GM04503 (cell line): ENCODE data around the gene PCDH15.

Experiments used
- DNase-seq: peaks from one replicate; pipeline ENCODE4 v3.0.0-alpha.2; 2012; ENCODE audit warnings: low read depth

Gene PCDH15

DNA sequence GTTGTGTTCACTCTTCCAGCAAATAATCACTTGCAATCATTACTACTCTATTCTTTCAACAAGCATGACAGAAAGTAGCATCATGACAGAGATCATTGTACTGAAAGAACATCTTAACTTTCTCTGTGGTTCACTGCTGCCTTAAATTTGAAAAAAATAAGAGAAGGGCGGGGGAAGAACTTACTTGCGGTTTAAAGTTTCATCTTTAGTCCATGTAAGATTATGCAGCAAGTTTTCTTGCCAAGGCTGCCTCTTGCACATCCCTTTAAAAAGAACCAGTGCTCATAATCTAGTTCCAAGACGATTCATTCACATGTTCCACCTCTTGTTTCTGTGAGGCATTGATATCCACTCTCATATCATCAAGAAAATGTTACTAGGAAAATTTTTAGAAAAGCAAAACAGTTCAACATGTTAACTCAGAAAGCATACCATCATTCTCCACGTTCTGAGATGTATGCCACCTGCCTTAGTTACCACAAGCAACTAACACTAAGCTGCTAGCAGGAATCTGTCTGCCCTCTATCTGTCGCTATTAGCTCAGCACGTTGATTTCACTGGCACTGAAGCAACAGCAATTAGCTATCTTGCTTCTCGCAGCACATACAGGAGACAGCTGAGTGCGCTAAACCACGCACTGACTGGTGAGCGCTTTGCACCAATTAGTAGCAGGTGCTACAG, at the start of gene PCDH15:
Gene PCDH15, minus strand, starts transcription at position 491 of the 681 bp plus-strand sequence. CDS start 136,969 bp downstream, outside the sequence.
- DNase-seq: no peak

GRCh38 chr10:54843932-54844331, 42.9 kb upstream of the PCDH15 start:
- DNase-seq: no peak

- DNase-seq: no peak
Observed at GRCh38 chr10:54843085-54843646, 42.1 kb upstream of the PCDH15 start.

DNA sequence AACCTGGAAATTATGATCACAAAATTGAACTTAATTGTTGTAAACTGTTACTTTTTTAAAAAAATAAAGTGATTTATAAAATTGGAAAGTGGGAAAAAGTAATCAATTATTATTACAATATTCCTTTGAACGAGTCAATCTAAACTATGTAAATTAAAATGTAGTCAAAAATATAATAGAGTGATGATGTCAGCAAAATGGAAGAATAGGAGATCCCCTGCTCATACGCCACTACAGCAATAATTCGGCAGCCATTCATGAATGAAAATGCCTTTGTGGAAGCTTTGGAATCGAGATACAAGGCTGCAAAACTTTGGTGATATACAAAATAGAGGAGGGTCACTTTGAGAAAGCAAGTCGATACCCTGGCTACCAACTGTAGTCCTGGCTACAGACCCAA, 36.4 kb upstream of the PCDH15 start:
- DNase-seq: no peak

DNA sequence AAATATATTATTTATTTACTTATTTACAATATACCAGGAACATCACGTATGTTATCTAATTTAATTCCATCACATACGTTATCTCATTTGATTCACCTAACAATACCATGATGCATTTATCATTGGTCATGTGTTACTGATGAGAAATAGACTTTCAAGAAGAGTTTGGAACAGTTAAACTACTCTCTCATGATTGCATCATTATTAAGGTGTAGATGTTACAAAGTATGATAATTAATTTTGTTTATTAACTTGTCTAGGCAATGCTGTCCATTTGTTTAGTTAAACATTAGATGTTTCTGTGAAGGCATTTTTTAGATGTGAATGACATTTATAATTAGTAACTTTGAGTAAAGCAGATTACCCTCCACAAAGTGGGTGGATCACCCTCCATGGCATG, 32.0 kb upstream of the PCDH15 start:
- no peak for DNase-seq

GRCh38 chr10:54826994-54827560, 26.0 kb upstream of the PCDH15 start:
- no peak for DNase-seq

GRCh38 chr10:54815583-54815982, 14.6 kb upstream of the PCDH15 start:
- no peak for DNase-seq

GRCh38 chr10:54808186-54808935, 7.3 kb upstream of the PCDH15 start:
- DNase-seq: no peak

- no peak for DNase-seq
Observed at GRCh38 chr10:54799506-54799905, 1.5 kb downstream of the PCDH15 start.

GRCh38 chr10:54797636-54798321, 3.3 kb downstream of the PCDH15 start:
- no peak for DNase-seq

DNA sequence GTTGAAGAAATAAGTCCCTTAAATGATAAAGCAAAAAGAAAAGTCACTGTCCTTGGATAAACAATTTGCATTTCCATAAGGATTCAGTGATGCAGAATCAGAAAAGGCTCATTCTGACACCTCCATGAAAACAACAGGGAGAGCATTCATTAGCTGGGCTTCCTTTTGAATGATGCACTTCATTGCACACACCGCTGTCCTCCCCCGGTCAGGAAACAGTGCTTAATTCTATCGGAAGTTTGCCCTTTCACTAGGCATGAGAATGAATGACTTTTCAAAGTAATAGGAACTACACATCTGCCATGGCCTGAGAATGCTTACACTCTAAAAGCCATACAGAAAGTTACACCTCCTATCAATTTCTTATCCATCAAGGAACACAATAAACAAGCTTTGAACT, 4.2 kb downstream of the PCDH15 start:
- DNase-seq: no peak

DNA sequence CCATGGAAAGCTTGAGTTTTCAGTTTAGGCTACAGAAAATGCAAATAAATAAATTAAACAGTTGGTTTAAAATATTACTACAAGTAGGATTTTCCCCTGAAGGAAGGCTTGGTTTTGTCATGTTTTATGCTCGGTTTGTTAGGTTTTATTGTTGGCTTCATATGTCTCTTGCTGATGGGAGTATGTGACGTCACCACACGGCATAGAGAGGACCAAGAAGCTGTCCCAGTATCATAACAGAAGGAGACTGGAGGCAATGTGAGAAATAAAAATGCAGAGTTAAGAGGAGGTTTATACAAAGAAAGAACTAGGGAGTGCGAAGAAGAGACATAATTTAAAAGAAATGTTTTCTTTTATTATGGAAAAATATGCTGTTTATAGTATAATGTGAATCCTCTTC, 24.4 kb downstream of the PCDH15 start:
- DNase-seq: no peak

- no peak for DNase-seq
Observed at GRCh38 chr10:54772468-54773122, 28.4 kb downstream of the PCDH15 start.

DNA sequence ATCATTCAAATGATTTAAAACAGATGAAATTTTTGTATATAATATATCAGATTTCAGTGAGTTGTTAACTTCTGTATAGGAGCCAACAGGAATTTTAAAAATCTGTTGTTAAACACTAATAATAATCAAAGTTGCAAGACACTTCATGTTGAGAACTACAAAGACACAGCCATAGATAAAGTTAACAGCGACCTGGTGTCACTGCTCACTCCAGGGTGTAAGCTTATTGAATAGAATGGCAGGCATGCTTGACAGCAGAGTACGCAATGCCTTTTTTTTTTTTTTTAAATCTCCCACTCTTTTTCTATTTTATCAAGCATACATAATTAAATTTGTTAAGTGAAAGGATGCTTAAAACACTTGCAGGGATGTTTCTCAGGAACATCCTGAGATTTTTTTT, 32.0 kb downstream of the PCDH15 start:
- no peak for DNase-seq

DNA sequence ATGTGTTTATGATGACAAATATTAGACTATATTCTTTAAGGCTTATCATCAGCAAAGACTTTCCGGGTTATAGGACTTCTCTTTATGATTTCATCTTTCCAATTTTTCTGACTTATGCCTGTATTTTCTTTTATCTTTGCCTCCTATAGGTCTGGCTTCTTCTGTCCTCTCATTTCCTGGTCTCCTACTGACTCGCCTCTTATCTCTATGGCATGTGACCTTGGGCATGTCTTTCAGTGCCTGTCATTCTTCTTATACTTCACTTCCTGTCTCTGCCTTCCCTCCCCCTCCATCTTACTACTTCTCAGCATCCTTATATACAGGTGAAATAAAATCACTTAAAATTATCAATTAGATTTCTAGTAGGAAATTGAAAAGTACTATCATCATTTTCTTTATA, 42.2 kb downstream of the PCDH15 start:
- no peak for DNase-seq

DNA sequence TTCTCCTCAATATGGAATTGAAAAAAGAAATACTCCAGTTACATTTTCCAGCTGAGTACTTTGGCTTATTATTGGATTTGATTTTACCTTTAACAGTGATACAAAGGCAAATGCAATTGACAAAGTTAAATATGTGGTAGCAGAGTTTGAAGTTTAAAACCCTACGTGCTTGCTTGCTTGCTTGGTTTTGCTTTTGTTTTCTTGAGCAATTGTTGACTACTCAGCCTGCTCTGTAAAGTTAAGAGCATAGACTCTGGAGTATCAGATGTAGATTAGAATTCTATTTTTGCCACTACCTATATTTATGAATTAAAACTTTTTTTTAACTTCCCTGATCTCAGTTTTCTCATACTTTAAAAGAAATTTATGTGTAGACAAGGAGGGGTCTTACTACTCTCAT, 51.4 kb downstream of the PCDH15 start:
- no peak for DNase-seq

GRCh38 chr10:54745436-54745835, 55.6 kb downstream of the PCDH15 start:
- no peak for DNase-seq

GRCh38 chr10:54742416-54742815, 58.6 kb downstream of the PCDH15 start:
- no peak for DNase-seq

- no peak for DNase-seq
Observed at GRCh38 chr10:54728511-54728910, 72.5 kb downstream of the PCDH15 start.

GRCh38 chr10:54722075-54722474, 79.0 kb downstream of the PCDH15 start:
- no peak for DNase-seq

DNA sequence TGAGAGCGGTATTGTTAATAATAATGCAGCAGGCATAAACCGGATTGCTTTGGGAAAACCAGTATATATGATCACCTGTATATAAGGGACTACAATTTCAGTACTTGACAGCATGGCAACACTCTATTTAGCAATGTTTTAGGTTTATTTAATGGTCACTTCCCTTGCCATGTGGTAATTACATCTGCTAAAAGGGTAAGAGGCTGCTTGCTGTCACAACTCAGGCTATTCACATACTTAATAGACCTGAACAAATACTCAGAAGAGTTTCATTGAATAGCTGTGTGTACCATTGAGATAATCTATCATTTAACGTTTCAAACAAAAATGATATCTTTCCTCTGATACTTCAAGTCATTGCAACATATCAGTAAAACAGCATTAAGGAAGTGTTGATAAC, 90.1 kb downstream of the PCDH15 start:
- no peak for DNase-seq

- no peak for DNase-seq
Observed at GRCh38 chr10:54708591-54708990, 92.4 kb downstream of the PCDH15 start.
